GM21526 (cell line): ENCODE data around the gene KIF19.

Experiments used
- ATAC-seq: cut with Tn5 transposase; IDR thresholded peaks from one replicate; pipeline ENCODE4 v1.9.1; 2021; ENCODE audit warnings: moderate library complexity; ENCODE audit not compliant: unreplicated experiment, low FRiP score

Gene KIF19

GRCh38 chr17:74358697-74359096 lies 32.7 kb downstream of the KIF19 start:
- no peak for ATAC-seq

GRCh38 chr17:74359916-74360315 lies 33.9 kb downstream of the KIF19 start:
- no peak for ATAC-seq

- ATAC-seq: no peak
These were observed 34.8 kb downstream of the KIF19 start for GRCh38 chr17:74360899-74361229.

DNA sequence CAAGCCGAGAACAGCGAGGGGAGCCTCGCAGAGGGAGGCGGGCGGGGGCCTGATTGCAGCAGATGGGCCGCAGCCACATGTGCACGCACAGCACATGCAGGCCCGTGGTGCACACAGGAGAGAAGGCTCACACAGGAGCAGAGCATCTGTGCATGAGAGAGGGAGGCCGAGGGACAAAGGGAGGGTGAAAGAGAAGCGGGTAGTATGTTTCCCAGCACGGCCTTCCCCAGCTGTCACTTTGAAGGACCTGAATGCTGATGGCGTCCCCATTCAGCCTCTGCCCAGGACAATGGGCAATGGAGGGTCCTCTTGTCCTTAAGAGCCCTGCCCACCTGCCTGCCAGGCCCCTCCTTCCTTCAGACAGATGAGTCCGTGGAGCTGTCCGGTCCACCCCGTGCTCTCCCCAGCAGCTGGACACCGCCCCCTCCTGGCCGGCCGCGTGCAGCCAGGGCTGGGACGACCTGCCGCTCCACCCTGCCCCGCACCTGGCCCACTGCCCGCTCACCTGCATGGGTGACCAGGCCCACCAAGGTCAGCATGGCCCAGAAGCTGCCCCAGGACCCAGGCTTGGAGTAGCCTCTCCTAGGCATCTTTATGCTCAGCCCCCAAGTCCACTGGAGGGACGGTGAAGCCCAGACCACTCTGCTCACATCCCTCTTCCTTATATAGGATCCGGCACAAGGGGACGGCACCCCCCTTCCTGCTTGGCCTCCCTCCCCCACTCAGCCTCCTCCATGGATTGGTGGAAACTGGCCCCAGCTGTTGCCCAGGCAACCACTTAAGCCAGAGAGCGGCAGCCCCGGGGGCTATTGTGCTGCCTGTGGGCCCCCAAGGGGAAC lies 35.4 kb downstream of the KIF19 start, which contains the start of gene BTBD17:
Gene BTBD17, minus strand, starts transcription at position 639 of the 839 bp plus-strand sequence. Its CDS starts 49 bp downstream, at position 590.
- no peak for ATAC-seq

GRCh38 chr17:74362069-74362405 lies 36.0 kb downstream of the KIF19 start:
- ATAC-seq: no peak

DNA sequence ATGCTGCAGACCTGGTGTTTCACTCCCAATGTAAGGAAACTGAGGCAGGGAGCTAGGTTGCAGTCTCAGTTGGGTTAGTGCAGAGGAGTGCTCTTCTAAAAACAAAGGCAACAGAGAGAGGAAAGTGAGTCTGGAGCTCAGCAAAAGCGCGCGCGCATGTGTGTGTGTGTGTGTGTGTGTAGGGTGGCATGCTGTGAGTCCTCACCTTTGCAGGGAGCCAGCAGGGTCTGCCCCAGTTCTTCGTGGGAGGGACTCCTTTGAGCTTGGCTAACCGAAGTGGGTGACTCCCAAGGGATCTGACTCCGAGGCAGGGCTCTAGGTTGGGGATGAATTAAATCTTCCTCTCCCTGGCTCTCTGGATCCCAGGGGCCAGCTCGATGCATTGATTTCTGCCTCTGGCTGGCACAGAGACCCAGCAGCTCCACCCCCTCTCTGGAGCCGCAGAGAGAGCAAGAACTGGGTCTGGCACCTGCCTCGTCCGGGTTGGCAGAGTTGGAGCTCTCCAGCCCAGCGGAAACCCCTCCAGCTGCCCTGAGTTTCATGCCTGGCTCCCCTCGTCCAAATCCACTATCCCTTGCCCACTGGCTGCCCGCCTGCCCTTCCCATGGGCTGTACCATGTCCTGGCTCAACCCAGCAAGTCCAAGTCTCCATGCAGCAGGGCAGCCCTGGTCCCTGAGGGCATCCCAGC lies 36.9 kb downstream of the KIF19 start:
- ATAC-seq: no peak

- ATAC-seq: no peak
These were observed 41.2 kb downstream of the KIF19 start, which contains the start of gene GPR142 for GRCh38 chr17:74367206-74367605. GPR142 (plus strand) TSS chr17:74367506; CDS start chr17:74369541, 2,035 bp downstream.

- ATAC-seq: no peak
These were observed 42.5 kb downstream of the KIF19 start for GRCh38 chr17:74368341-74369081.

DNA sequence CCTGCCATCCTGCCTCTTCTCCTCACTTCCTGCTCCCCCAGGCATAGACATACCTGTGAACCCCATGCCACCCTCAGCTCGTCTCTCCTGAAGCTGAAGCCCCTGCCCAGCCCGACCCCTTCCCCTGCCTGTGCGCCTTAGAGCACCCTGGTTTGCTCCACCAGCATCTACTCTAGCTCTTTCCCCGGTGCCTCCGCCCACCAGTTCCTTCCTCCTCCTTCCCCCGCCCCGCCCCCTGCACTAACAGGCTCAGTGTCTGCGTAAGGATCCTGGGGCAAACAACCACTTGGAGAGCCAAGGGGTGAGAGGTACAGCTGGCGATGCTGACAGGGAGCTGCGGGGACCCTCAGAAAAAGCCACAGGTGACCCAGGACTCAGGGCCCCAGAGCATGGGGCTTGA lies 43.2 kb downstream of the KIF19 start:
- no peak for ATAC-seq

DNA sequence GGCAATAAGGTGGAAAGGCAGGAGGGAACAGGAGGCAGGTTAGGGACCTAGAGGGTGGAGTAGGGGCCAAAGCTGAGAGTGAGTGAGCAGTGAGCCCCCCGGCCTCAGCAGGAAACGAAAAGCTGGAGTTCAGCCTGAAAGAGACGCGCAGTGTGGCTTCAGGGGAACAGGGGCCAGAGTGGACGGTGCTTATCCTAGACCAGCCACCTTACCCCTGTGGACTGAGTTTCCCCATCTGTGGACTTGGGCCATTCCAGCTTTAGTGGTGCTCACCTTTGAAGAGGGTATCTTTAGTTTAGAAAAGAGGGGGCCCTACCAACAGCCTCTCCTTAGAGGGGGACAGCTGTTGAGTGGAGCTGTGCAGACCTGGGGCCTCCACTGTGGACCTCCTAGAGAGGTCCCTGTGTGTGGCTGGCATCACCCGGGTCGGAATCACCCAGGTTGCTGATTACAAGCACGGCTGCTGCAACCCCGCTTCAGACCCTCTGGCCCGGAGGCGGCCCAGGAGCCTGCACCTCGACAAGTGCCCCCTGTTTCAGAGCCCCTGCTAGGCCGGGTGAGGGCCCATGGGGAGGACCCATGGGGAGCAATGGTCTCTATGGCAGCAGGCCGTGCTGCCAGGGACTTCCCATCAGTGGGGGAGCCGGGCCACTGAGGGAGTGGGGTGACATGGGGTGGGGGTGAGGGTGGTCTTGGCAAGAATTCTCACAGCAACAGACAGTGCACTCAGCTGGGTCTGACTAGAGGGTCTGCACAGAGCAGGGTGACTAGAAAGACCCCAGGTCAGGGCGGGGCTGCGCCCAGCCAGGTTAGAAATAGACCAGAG lies 43.9 kb downstream of the KIF19 start:
- no peak for ATAC-seq

GRCh38 chr17:74371653-74372147 lies 45.7 kb downstream of the KIF19 start:
- ATAC-seq: no peak

DNA sequence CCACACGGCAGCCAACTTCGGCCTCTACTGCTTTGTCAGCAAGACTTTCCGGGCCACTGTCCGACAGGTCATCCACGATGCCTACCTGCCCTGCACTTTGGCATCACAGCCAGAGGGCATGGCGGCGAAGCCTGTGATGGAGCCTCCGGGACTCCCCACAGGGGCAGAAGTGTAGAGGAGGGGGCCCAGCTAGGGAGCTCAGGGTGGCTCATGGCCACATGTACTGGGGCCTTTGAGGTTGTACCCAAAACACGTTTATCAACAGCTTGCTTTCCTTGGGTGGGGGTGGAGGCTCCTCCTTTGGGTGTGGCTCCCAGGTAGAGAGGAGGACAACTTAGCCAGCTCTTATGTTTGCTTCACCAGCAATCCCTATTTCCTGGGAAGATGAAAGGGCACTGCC lies 46.4 kb downstream of the KIF19 start:
- ATAC-seq: no peak

DNA sequence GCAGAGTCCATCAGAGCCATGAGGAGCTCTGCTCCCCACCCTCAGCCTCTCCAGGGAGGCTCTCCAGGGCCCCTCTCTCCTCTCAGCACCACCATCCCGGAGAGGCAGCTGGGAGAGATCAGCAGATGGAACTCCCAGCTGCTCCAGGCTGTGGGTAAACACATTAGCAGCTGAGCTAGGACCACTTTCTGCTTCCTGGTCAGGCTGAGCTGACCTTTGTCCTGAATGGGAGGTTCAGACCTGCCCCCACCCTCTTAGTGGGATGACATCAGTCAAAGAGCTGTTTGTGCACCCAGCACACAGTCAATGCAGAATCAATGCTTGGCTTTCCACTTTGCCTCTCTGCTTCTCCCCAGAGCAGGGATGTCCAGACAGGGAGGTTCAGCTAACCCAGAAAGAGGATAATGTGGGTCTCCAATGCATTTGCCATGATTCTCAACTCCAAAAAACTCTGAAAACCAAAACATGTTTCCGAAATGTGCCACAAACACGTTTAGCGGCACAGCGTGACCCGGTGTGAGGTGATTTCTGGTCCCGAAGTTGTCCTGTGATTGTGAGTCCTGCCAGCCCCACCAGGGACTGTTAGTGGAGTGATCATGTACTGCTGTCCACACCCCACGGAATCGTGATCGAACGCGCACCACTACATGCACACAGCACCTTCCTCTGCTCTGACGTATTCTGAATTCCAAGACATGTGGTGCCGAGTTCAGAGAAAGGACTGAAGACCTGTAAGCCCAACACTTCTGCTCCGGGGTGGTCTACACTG lies 48.0 kb downstream of the KIF19 start:
- no peak for ATAC-seq

DNA sequence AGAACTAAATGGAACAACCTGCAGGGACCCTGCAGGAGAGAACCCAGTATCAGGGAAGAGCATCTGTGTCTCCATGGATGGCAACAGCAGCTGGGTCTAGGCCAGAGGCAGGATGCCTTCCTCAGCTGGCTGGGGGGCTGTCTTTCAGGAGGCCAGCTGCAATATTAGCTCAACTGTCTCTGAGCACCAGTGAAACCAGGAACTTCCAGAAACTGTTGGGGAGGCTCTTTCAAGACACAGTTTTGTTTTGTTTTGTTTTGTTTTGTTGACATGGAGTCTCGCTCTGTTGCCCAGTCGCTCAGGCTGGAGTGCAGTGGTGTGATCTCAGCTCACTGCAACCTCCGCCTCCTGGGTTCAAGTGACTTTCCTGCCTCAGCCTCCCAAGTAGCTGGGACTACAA lies 48.8 kb downstream of the KIF19 start:
- no peak for ATAC-seq

- peak; percentile 69 for ATAC-seq
These were observed 53.6 kb downstream of the KIF19 start for GRCh38 chr17:74379495-74380085.

GRCh38 chr17:74380086-74380958 lies 54.3 kb downstream of the KIF19 start:
- no peak for ATAC-seq

DNA sequence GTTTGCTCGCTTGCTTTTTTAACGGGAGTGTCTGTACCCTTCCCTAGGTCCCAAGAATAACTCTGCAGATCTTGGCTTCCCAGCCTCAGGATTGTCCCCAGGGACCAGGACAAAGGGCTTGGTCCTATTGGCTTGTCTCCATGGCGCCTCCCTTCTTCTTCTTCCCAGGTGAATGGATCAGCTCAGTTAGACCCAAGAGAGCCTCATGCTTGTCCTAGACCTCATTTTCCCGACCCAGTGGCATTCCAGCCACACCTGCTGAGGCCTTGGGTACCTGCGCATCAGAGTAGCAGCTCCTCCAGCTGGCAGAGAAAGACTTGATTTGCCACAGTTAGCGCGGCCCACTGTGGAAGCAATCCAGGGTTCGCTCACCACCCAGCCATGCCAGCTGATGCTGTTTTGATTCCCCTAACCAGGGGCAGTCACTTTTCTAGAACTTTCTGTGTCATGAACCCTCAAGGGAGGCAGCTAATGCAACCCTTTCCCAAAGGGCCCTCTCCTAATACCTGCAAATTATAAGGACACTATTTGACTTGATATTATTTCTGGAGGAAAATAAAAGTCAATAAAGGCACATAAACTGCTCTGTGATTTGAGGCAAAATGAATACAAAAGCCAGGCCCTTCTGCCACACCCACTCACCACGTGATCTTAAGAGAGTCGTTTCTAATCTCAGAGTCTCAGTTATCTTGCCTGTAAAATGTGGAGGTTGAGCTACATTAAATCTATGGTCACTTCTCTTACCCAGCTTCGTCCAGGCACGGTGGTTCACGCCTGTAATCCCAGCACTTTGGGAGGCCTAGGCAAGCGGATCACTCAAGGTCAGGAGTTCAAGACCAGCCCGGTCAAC lies 55.2 kb downstream of the KIF19 start:
- no peak for ATAC-seq
